K562 (cell line): Measurements from ENCODE around the gene PPP2R2B. TPM values are rescaled to one million over a fixed set of nuclear protein-coding genes. Genes with fewer than 3 reads are reported as not detected.

Experiments used
- ATAC-seq: fragments of 200-7000 bp; cut with Tn5 transposase; 3 replicates; pipeline ENCODE4 v1.9.1; 2020; ENCODE audit warnings: moderate library complexity
- BruUV-seq: library from RNA; stranded (reverse); fragments of 400-500 nt; replicated peaks from 2 replicates; lab custom pipeline; 2021; lab: Mats Ljungman, UMichigan
- CTCF ChIA-PET: fragments of 300-600 bp; formaldehyde crosslinking; extraction: SDS; loops from one replicate; lab custom pipeline; 2021; ENCODE audit warnings: low intra/inter-chr PET ratio; lab: Yijun Ruan, JAX
- POLR2A ChIA-PET: fragments of 300-600, 350-650 bp; sonication (Branson Sonifier 250); formaldehyde crosslinking; extraction: SDS; loops from one replicate; lab custom pipeline; 2021; ENCODE audit warnings: antibody characterized with exemption, inconsistent platforms; lab: Yijun Ruan, JAX
- DNase-seq, 4 experiments: peaks; one replicate each; pipeline versions ENCODE4 v3.0.0 to v3.0.0-alpha.2; 2011 to 2018; ENCODE audit warnings: low spot score in 3 of 4, mixed read lengths in 3 of 4; ENCODE audit errors: extremely low read depth in 1 of 4
- FAIRE-seq: peaks from 2 replicates; lab custom pipeline; 2011; peaks lifted over from hg19 to GRCh38; lab: Jason Lieb, UNC
- H2AFZ ChIP-seq: 2 replicates; pipeline ENCODE4 v1.6.0; 2011; ENCODE audit warnings: low read depth, low read length, control low read depth, inconsistent platforms
- H3K27ac ChIP-seq: fragments of 200-600 bp; 3 replicates; pipeline ENCODE4 v1.8.0; 2011; ENCODE audit warnings: low read depth, mild to moderate bottlenecking, control low read depth, inconsistent platforms, low read length, moderate library complexity, mixed read lengths; ENCODE audit errors: extremely low read depth
- H3K27me3 ChIP-seq, 2 experiments: fragments of 300-600 bp in 1 of 2; 2 replicates in 1 of 2; 3 replicates in 1 of 2; pipeline versions ENCODE4 v1.6.0 to v1.8.0; 2011; ENCODE audit warnings: inconsistent platforms in 2 of 2, low read length in 2 of 2, mild to moderate bottlenecking in 1 of 2, mixed read lengths in 1 of 2, moderate library complexity in 1 of 2; ENCODE audit not compliant: control insufficient read depth in 2 of 2, insufficient read depth in 2 of 2
- H3K36me3 ChIP-seq: fragments of 300-600 bp; 3 replicates; pipeline ENCODE4 v1.8.0; 2011; ENCODE audit warnings: mild to moderate bottlenecking, low read length, inconsistent platforms; ENCODE audit not compliant: control insufficient read depth, insufficient read depth
- H3K4me1 ChIP-seq, 2 experiments: fragments of 200-600 bp in 1 of 2; replicated peaks in 1 of 2; 2 replicates in 1 of 2; 3 replicates in 1 of 2; pipeline versions ENCODE4 v1.5.1 to v1.8.0; 2011; ENCODE audit warnings: inconsistent platforms in 2 of 2, low read length in 2 of 2, mild to moderate bottlenecking in 1 of 2, mixed read lengths in 1 of 2, moderate library complexity in 1 of 2; ENCODE audit not compliant: control insufficient read depth in 2 of 2, insufficient read depth in 2 of 2
- H3K4me2 ChIP-seq: 2 replicates; pipeline ENCODE4 v1.6.1; 2011; ENCODE audit warnings: low read length, control low read depth, inconsistent platforms, mixed read lengths; ENCODE audit not compliant: insufficient read depth
- H3K4me3 ChIP-seq: fragments of 200-600 bp; sonication (generic), shearing (Covaris generic); 2 replicates; pipeline ENCODE4 v1.5.1; 2016; ENCODE audit warnings: control low read depth, inconsistent platforms
- H3K79me2 ChIP-seq: fragments of 200-600 bp; 3 replicates; pipeline ENCODE4 v1.8.0; 2011; ENCODE audit warnings: low read length, inconsistent platforms; ENCODE audit not compliant: control insufficient read depth, insufficient read depth
- H3K9ac ChIP-seq, 2 experiments: 2 replicates each; pipeline versions ENCODE4 v1.6.0 to v1.6.1; 2011; ENCODE audit warnings: low read depth in 2 of 2, low read length in 2 of 2, control low read depth in 1 of 2, inconsistent platforms in 1 of 2, mild to moderate bottlenecking in 1 of 2, mixed read lengths in 1 of 2; ENCODE audit not compliant: insufficient read depth in 1 of 2
- H3K9me1 ChIP-seq: one replicate; pipeline ENCODE4 v1.6.0; 2011; ENCODE audit warnings: inconsistent platforms, mild to moderate bottlenecking, low read length, moderate library complexity; ENCODE audit not compliant: control insufficient read depth, insufficient read depth
- H3K9me3 ChIP-seq: replicated peaks from 2 replicates; pipeline ENCODE4 v1.5.1; 2011; ENCODE audit warnings: low read depth, low read length, inconsistent platforms; ENCODE audit not compliant: control insufficient read depth, insufficient read depth
- H4K20me1 ChIP-seq: replicated peaks from 2 replicates; pipeline ENCODE4 v1.6.1; 2011; ENCODE audit warnings: low read length, inconsistent platforms, mixed read lengths; ENCODE audit not compliant: control insufficient read depth, insufficient read depth
- FOSL1 ChIP-seq: fragments of 200-800 bp; sonication (Bioruptor generic); conservative IDR thresholded peaks from 2 replicates; pipeline ENCODE4 v1.6.1; 2016; ENCODE audit warnings: missing genetic modification characterization, missing compliant biosample characterization
- MCM3 ChIP-seq: fragments of 450-650 bp; IDR thresholded peaks from 2 replicates; pipeline ENCODE4 v1.6.1; 2016
- THAP12 ChIP-seq: fragments of 250-450 bp; sonication (Bioruptor Pico); IDR thresholded peaks from 2 replicates; pipeline ENCODE4 v1.9.0; 2021; ENCODE audit warnings: mild to moderate bottlenecking, inconsistent platforms
- ZNF253 ChIP-seq: fragments of 250-450 bp; sonication (Bioruptor Pico); conservative IDR thresholded peaks from 2 replicates; pipeline ENCODE4 v1.6.1; 2021; ENCODE audit warnings: mild to moderate bottlenecking
- ZNF354B ChIP-seq: fragments of 250-450 bp; sonication (Bioruptor Pico); IDR thresholded peaks from 2 replicates; pipeline ENCODE4 v1.4.0; 2020
- WGBS: fragments of 100-300 bp; shearing (Covaris generic); methylation state at CpG from one replicate; pipeline ENCODE4 v1.1.6; 2016; ENCODE audit warnings: low coverage, mixed read lengths; ENCODE audit not compliant: insufficient coverage; ENCODE audit errors: missing lambda C conversion rate; 5-methylcytosine and 5-hydroxymethylcytosine counted together
- in situ Hi-C: fragments of 300-500 bp; cut with MboI; formaldehyde crosslinking; loops from 4 replicates; pipeline ENCODE4 v1.15.0; 2018; ENCODE audit warnings: inconsistent platforms, mixed read lengths
- intact Hi-C: fragments of 100-400 bp; cut with micrococcal nuclease; formaldehyde crosslinking; loops from 2 replicates; pipeline ENCODE4 v1.14.2; 2022
- polyA plus RNA-seq, 8 experiments: library from polyadenylated mRNA; depleted of rRNA in 4 of 8; stranded (reverse) in 5 of 8; unstranded in 3 of 8; fragments of >200 nt; fragmentation: Nextera tagmentation in 2 of 8; fragmentation: Illumina TruSeq in 1 of 8; extraction: Ambion mirVana in 2 of 8; extraction: Trizol in 1 of 8; gene quantifications; 2 replicates each; pipeline versions ENCODE4 v1.2.1 to v1.2.3, GENCODE V29; 2011 to 2014; ENCODE audit warnings: inconsistent platforms in 1 of 8, missing spikeins in 1 of 8
- total RNA-seq, 7 experiments: library from RNA; depleted of rRNA in 6 of 7; stranded (reverse); fragments of >200 nt in 6 of 7; fragmentation: Illumina TruSeq in 2 of 7; extraction: Trizol in 2 of 7; gene quantifications; 2 replicates each; pipeline versions ENCODE4 v1.2.1 to v1.2.3, GENCODE V29; 2011 to 2021; ENCODE audit warnings: low replicate concordance in 1 of 7

The PPP2R2B gene
- total and polyA plus RNA-seq, 9 of the 15 experiments (the other 6 are each of a cell fraction or from before 2014, with no cell fraction given) = not detected

DNA sequence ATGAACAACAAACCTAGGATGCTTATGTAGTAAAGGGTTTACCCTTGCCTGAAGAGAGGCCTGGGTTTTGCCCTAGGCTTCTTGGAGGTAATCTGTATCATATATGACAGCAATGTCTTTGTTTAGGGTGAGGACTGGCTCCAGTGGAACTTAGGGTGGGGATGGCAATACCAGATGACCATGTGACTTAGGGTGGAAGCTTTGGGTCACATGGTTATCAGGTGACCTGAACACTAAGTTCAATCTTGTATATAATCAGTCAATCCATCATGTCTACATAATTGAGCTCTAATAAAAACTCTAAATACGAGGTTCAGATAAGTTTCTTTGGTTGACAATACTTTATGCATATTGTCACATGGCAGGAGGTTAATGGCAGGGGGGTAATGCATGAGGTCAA is 10.6 kb upstream of the PPP2R2B start:
- H3K79me2 ChIP-seq = no peaks in the 10 kb centered on the region
- no peak overlapping the region for H2AFZ ChIP-seq
- H3K9me1 ChIP-seq = no peaks in the 10 kb centered on the region
- WGBS = 0% methylated on average over 1 of the region's 1 CpG
- ATAC-seq = no peak
- TF ChIP-seq MCM3 = no peak
- TF ChIP-seq ZNF354B (CRISPR knock-in tag) = no peak
- no peak for TF ChIP-seq ZNF253 (CRISPR knock-in tag)
- TF ChIP-seq FOSL1 = no peak
- no peak for TF ChIP-seq THAP12 (CRISPR knock-in tag)
- H3K4me3 ChIP-seq = no peak overlapping the region
- H3K9ac ChIP-seq = no peak overlapping the region
- DNase-seq = no peak
- CTCF ChIA-PET = no interaction called here
- H4K20me1 ChIP-seq = no peaks in the 10 kb centered on the region
- BruUV-seq = no TSS peak
- H3K27ac ChIP-seq = no peak overlapping the region
- in situ Hi-C loops (no loop called here), intact Hi-C loops (no loop called here)
- no peaks in the 10 kb centered on the region for H3K4me1 ChIP-seq
- H3K4me2 ChIP-seq = no peak overlapping the region
- H3K9me3 ChIP-seq = no peaks in the 10 kb centered on the region; the same call in 1 of the 2 replicates
- H3K27me3 ChIP-seq = no peaks in the 10 kb centered on the region
- POLR2A ChIA-PET = no interaction called here
- FAIRE-seq = no peak
- H3K36me3 ChIP-seq = no peaks in the 10 kb centered on the region
